ENCODE results near the gene SCAF8.

SCAF8 gene

DNA sequence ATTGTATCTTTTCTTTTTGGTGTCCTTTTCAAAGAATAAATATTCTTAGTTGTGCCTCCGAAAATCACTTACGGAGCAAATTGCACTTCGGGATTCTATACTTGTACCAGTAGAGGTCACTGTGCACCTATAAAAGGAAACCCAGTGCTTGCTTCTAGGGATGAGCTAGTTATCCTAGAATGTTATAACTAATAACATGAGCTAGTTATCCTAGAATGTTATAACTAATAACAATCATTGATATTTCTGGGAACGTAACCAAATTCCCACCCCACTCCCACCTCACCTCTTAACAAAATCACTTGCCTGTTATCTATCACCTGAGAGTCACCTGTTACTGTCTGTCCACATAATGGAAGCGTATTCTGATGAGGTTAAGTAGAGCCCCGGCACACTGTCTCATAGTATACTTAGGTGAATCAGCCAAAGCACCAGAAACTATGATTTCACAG lies 135.0 kb downstream of the SCAF8 start:
- Histone ChIP-seq H3K4me3 (ENCODE audit: low read length in 2 of 2) (no peak overlapping the region), H3K4ac (ENCODE audit: low read length) (no peak overlapping the region), H3K14ac (ENCODE audit: low read length) (no peak overlapping the region), H2BK5ac (ENCODE audit: low read length) (no peak overlapping the region), H3K9me3 (replicated peaks in 1 of 2; ENCODE audit: control insufficient read depth in 2 of 2, insufficient read depth in 1 of 2, low read depth in 1 of 2, low read length in 2 of 2) (no peaks in the 10 kb centered on the region), H2BK15ac (ENCODE audit: low read length) (no peak overlapping the region), H3K4me1 (ENCODE audit: control insufficient read depth in 2 of 2, insufficient read depth in 1 of 2, low read depth in 1 of 2, low read length in 2 of 2) (peaks cover 8% of the 10 kb centered on the region in 2 donors), H2BK120ac (ENCODE audit: low read depth, low read length) (no peak overlapping the region), H4K8ac (ENCODE audit: low read depth, low read length) (no peak overlapping the region), H2BK12ac (ENCODE audit: low read length) (no peak overlapping the region), H3K79me1 (ENCODE audit: low read depth, low read length) (no peaks in the 10 kb centered on the region), H3K4me2 (ENCODE audit: insufficient read depth, low read length, poor library complexity, severe bottlenecking) (no peak overlapping the region), H3K23ac (ENCODE audit: low read depth, low read length, poor library complexity) (no peak overlapping the region), H3K18ac (ENCODE audit: low read length) (no peak overlapping the region), H3K27me3 (ENCODE audit: control insufficient read depth in 3 of 3, insufficient read depth in 3 of 3, low read depth in 1 of 3, low read length in 3 of 3) (no peaks in the 10 kb centered on the region), H2AFZ (ENCODE audit: low read length) (no peak overlapping the region), H4K91ac (ENCODE audit: low read depth, low read length, poor library complexity) (no peak overlapping the region), H3K27ac (replicated peaks; ENCODE audit: low read length) (no peak overlapping the region), H3K9ac (ENCODE audit: low read depth, low read length, poor library complexity) (no peak overlapping the region), H2AK5ac (ENCODE audit: low read depth, low read length) (no peak overlapping the region), H3K36me3 (replicated peaks in 1 of 2; ENCODE audit: control insufficient read depth in 2 of 2, insufficient read depth in 2 of 2, low read length in 2 of 2) (peaks cover 0 to 5% of the 10 kb centered on the region in 2 donors)
- WGBS, 2 donors (ENCODE audit: extremely low coverage in 2 of 2, insufficient read length in 2 of 2, insufficient replicate concordance in 1 of 2) = no CpG with 5 or more reads among the region's 6 CpGs
- DNase-seq (ENCODE audit: low spot score) = peak; percentile 54

DNA sequence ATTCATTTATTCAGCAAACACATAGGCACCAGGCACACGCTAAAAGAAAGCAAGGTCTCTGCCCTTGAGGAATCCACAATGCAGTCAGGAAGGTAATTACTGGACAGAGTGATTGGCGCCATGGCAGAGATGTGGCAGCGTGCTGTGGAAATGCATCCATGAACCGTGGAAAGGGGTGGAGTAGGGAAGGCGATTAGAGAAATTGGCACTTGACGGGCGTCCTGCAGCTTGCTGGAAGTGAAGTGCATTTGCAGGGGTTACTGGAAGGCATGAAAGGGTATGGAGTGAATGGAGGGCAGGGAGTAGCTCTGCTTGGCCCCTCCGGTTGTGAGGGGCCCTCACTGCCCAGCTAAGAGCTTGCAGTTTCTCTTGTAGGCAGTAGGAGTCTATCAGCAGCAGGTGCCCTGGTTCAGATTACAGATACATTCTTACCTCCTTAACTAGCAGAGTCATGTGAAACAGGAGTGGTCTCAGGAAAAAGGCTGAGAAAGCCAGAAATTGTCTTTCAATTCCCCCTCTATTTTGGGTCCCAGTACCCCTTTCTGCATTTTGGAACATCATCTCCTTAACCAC lies 139.4 kb downstream of the SCAF8 start:
- H3K23ac ChIP-seq (ENCODE audit: low read depth, low read length, poor library complexity) = no peak overlapping the region
- H3K27ac ChIP-seq (replicated peaks; ENCODE audit: low read length) = no peak overlapping the region
- H3K4me1 ChIP-seq (ENCODE audit: control insufficient read depth in 2 of 2, insufficient read depth in 1 of 2, low read depth in 1 of 2, low read length in 2 of 2) = peaks cover 10 to 15% of the 10 kb centered on the region in 2 donors
- H3K9me3 ChIP-seq (replicated peaks in 1 of 2; ENCODE audit: control insufficient read depth in 2 of 2, insufficient read depth in 1 of 2, low read depth in 1 of 2, low read length in 2 of 2) = no peaks in the 10 kb centered on the region
- no CpG with 5 or more reads among the region's 8 CpGs for WGBS, 2 donors (ENCODE audit: extremely low coverage in 2 of 2, insufficient read length in 2 of 2, insufficient replicate concordance in 1 of 2)
- H3K18ac ChIP-seq (ENCODE audit: low read length) = no peak overlapping the region
- H2AK5ac ChIP-seq (ENCODE audit: low read depth, low read length) = no peak overlapping the region
- no peaks in the 10 kb centered on the region for H3K79me1 ChIP-seq (ENCODE audit: low read depth, low read length)
- H2BK15ac ChIP-seq (ENCODE audit: low read length) = no peak overlapping the region
- no peak overlapping the region for H3K4ac ChIP-seq (ENCODE audit: low read length)
- no peak overlapping the region for H3K4me3 ChIP-seq (ENCODE audit: low read length in 2 of 2)
- no peaks in the 10 kb centered on the region for H3K27me3 ChIP-seq (ENCODE audit: control insufficient read depth in 3 of 3, insufficient read depth in 3 of 3, low read depth in 1 of 3, low read length in 3 of 3)
- no peak overlapping the region for H3K9ac ChIP-seq (ENCODE audit: low read depth, low read length, poor library complexity)
- H3K14ac ChIP-seq (ENCODE audit: low read length) = no peak overlapping the region
- no peaks in the 10 kb centered on the region for H3K36me3 ChIP-seq (replicated peaks in 1 of 2; ENCODE audit: control insufficient read depth in 2 of 2, insufficient read depth in 2 of 2, low read length in 2 of 2)
- no peak overlapping the region for H2BK5ac ChIP-seq (ENCODE audit: low read length)
- H2BK12ac ChIP-seq (ENCODE audit: low read length) = no peak overlapping the region
- H4K91ac ChIP-seq (ENCODE audit: low read depth, low read length, poor library complexity) = no peak overlapping the region
- no peak for DNase-seq (ENCODE audit: low spot score)
- no peak overlapping the region for H2BK120ac ChIP-seq (ENCODE audit: low read depth, low read length)
- H3K4me2 ChIP-seq (ENCODE audit: insufficient read depth, low read length, poor library complexity, severe bottlenecking) = no peak overlapping the region
- H2AFZ ChIP-seq (ENCODE audit: low read length) = no peak overlapping the region
- H4K8ac ChIP-seq (ENCODE audit: low read depth, low read length) = no peak overlapping the region

DNA sequence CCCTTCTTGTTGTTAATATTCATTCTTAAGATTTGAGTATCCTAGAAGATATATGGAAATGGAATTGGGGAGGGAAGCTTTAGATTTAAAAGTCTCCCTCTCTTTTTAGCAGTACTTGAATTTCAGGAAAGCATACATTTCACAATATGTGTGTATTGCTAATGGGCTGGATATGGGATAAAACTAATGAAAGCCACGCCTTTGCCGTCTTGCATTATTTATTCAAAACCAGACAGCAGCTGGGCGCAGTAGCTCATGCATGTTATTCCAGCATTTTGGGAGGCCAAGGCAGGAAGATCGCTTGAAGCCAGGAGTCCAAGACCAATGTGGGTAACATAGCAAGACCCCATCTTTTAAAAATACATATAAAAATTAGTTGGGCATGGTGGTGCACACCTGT lies 140.3 kb downstream of the SCAF8 start:
- no CpG with 5 or more reads among the region's 4 CpGs for WGBS, 2 donors (ENCODE audit: extremely low coverage in 2 of 2, insufficient read length in 2 of 2, insufficient replicate concordance in 1 of 2)

DNA sequence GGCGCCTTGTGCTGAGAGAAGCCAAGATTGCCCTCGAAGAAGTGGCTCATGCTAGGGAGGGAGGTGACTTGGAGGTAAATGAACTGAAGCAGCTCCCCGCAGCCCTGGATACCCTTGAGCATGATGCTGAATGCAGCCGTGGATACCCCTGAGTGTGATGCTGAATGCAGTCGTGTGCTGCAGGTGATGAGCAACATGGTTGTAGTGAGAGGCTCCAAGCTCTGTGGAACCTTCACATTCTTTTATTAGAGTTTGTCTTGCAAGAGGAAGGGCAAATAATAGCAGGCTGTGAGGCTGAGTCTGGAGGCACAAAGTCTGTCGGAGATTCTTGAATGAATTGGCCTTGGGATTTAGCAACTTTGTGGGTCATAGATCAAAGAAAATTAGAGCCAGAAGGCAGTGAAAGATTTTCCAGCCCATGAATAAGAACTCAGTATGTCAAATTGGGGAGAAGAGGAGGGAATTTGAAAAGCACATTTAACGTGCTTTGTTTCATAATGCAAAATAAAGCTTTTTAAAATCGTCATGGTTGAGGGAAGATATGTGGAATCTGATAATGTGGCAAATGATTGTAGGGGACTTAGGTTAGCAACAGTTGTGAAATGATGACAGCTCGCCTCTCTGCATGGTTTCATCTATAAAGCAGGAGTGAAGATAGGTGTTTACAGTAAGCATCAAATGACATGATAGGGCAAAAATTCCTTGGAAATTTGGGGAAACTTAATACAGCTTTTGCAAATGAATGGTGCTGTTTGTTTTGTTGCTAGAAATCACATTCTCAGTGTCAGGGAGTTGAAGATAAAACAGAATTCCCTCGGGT lies 141.8 kb downstream of the SCAF8 start:
- Histone ChIP-seq H3K4ac (ENCODE audit: low read length) (no peak overlapping the region), H4K8ac (ENCODE audit: low read depth, low read length) (no peak overlapping the region), H3K23ac (ENCODE audit: low read depth, low read length, poor library complexity) (no peak overlapping the region), H2AK5ac (ENCODE audit: low read depth, low read length) (no peak overlapping the region), H3K9me3 (replicated peaks in 1 of 2; ENCODE audit: control insufficient read depth in 2 of 2, insufficient read depth in 1 of 2, low read depth in 1 of 2, low read length in 2 of 2) (no peaks in the 10 kb centered on the region), H3K18ac (ENCODE audit: low read length) (peak overlapping the region; percentile 24), H2BK15ac (ENCODE audit: low read length) (no peak overlapping the region), H2BK5ac (ENCODE audit: low read length) (no peak overlapping the region), H3K27ac (replicated peaks; ENCODE audit: low read length) (no peak overlapping the region), H3K27me3 (ENCODE audit: control insufficient read depth in 3 of 3, insufficient read depth in 3 of 3, low read depth in 1 of 3, low read length in 3 of 3) (no peaks in the 10 kb centered on the region), H2AFZ (ENCODE audit: low read length) (no peak overlapping the region), H3K4me2 (ENCODE audit: insufficient read depth, low read length, poor library complexity, severe bottlenecking) (no peak overlapping the region), H3K9ac (ENCODE audit: low read depth, low read length, poor library complexity) (no peak overlapping the region), H3K4me1 (ENCODE audit: control insufficient read depth in 2 of 2, insufficient read depth in 1 of 2, low read depth in 1 of 2, low read length in 2 of 2) (peaks cover 10 to 16% of the 10 kb centered on the region in 2 donors), H3K36me3 (replicated peaks in 1 of 2; ENCODE audit: control insufficient read depth in 2 of 2, insufficient read depth in 2 of 2, low read length in 2 of 2) (peaks cover 0 to 8% of the 10 kb centered on the region in 2 donors), H3K14ac (ENCODE audit: low read length) (peak overlapping the region; percentile 73), H4K91ac (ENCODE audit: low read depth, low read length, poor library complexity) (no peak overlapping the region), H3K79me1 (ENCODE audit: low read depth, low read length) (no peaks in the 10 kb centered on the region), H3K4me3 (ENCODE audit: low read length in 2 of 2) (no peak overlapping the region), H2BK12ac (ENCODE audit: low read length) (no peak overlapping the region), H2BK120ac (ENCODE audit: low read depth, low read length) (no peak overlapping the region)
- DNase-seq (ENCODE audit: low spot score) = no peak
- no CpG with 5 or more reads among the region's 10 CpGs for WGBS, 2 donors (ENCODE audit: extremely low coverage in 2 of 2, insufficient read length in 2 of 2, insufficient replicate concordance in 1 of 2)

More for the DNA sequence above, 140.3 kb downstream of the SCAF8 start:
- no peak overlapping the region for H3K4ac ChIP-seq (ENCODE audit: low read length)
- no peak overlapping the region for H2BK12ac ChIP-seq (ENCODE audit: low read length)
- H2BK120ac ChIP-seq (ENCODE audit: low read depth, low read length) = no peak overlapping the region
- no peak overlapping the region for H2AK5ac ChIP-seq (ENCODE audit: low read depth, low read length)
- H3K36me3 ChIP-seq (replicated peaks in 1 of 2; ENCODE audit: control insufficient read depth in 2 of 2, insufficient read depth in 2 of 2, low read length in 2 of 2) = no peaks in the 10 kb centered on the region
- H3K4me3 ChIP-seq (ENCODE audit: low read length in 2 of 2) = no peak overlapping the region
- no peak overlapping the region for H3K14ac ChIP-seq (ENCODE audit: low read length)
- H4K91ac ChIP-seq (ENCODE audit: low read depth, low read length, poor library complexity) = no peak overlapping the region
- H2BK5ac ChIP-seq (ENCODE audit: low read length) = no peak overlapping the region
- no peak overlapping the region for H4K8ac ChIP-seq (ENCODE audit: low read depth, low read length)
- H3K27ac ChIP-seq (replicated peaks; ENCODE audit: low read length) = no peak overlapping the region
- no peak overlapping the region for H3K23ac ChIP-seq (ENCODE audit: low read depth, low read length, poor library complexity)
- H3K18ac ChIP-seq (ENCODE audit: low read length) = no peak overlapping the region
- no peak overlapping the region for H2AFZ ChIP-seq (ENCODE audit: low read length)
- H3K79me1 ChIP-seq (ENCODE audit: low read depth, low read length) = no peaks in the 10 kb centered on the region
- no peak for DNase-seq (ENCODE audit: low spot score)
- H3K9me3 ChIP-seq (replicated peaks in 1 of 2; ENCODE audit: control insufficient read depth in 2 of 2, insufficient read depth in 1 of 2, low read depth in 1 of 2, low read length in 2 of 2) = no peaks in the 10 kb centered on the region
- no peak overlapping the region for H2BK15ac ChIP-seq (ENCODE audit: low read length)
- H3K4me1 ChIP-seq (ENCODE audit: control insufficient read depth in 2 of 2, insufficient read depth in 1 of 2, low read depth in 1 of 2, low read length in 2 of 2) = peaks cover 10 to 16% of the 10 kb centered on the region in 2 donors
- no peak overlapping the region for H3K4me2 ChIP-seq (ENCODE audit: insufficient read depth, low read length, poor library complexity, severe bottlenecking)
- H3K27me3 ChIP-seq (ENCODE audit: control insufficient read depth in 3 of 3, insufficient read depth in 3 of 3, low read depth in 1 of 3, low read length in 3 of 3) = no peaks in the 10 kb centered on the region
- no peak overlapping the region for H3K9ac ChIP-seq (ENCODE audit: low read depth, low read length, poor library complexity)
